NCI-H2107 treated with DMSO at 0.1 percent for 48 hours (cell line): ENCODE data around the gene IRF8.

Experiments used
- DNase-seq: peaks from one replicate; lab custom pipeline; 2025; ENCODE audit not compliant: unreplicated experiment; lab: John Stamatoyannopoulos, UW

The IRF8 gene

DNA sequence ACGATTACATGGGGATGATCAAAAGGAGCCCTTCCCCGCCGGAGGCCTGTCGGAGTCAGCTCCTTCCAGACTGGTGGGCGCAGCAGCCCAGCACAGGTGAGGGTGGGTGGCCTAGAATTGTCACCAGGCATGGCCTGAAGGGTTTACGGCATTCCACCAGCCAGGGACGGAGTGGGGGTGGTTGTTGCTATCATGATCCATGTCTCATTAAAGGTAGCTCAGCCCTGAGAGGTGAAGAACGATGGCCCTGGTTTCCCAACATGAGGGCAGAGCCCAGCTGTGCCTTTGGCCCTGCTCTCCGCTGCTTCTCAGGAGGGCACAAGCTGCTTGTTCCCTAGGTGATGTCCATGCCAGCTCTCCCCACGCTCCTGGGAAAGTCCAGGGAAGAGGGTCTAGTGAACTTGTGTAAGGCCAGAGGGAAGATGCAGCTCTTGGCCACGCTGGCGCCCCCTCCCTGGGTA, 14.2 kb downstream of the IRF8 start:
- DNase-seq, result no peak

DNA sequence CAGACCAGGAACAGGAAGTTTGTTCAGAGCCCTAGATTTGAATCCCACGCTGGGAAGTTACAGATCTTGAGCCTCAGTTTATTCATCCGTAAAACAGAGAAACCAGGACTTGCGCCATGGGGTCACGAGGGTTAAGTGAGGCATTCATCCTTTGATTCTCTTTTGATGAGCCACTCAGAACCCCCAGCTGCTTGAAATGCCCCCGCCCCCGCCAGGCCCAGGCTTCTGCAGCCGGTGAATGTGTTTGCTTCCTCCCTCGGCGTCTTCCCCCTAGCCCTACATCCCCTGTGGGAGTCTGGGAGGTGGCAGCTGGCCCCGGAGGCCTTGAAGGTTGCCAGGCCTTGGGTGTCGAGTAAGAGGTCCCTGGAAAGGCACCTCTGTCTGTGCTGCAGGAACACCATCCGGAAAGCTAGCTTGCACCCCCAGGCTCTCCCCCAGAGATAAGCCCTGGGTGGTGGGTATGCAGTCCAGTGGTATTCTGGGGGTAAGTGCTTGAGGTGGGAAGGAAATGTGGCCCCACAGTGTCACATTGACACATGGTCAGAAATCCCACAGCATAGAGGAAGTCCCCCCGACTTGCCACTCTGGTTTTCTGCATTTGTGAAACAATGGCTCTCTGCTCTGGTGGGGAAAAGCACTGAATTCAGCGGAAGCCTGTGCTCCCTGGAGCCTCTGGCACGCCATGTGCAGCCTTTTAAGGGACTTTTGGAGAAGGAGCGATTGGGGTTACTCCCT, 14.9 kb downstream of the IRF8 start:
- no peak for DNase-seq

DNA sequence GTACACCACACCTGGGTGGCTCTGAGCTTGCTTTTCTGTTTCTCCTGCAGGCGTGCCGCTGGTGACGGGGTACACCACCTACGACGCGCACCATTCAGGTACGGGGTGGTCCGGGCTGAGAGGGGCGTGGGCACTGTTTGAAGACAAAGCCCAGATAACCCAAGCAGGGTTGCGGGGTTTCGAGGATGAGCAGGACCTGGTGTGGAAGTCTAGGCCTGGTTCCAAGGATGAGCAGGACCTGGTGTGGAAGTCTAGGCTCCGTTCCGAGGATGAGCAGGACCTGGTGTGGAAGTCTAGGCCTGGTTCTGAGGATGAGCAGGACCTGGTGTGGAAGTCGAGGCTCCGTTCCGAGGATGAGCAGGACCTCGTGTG, 15.4 kb downstream of the IRF8 start:
- no peak for DNase-seq

DNA sequence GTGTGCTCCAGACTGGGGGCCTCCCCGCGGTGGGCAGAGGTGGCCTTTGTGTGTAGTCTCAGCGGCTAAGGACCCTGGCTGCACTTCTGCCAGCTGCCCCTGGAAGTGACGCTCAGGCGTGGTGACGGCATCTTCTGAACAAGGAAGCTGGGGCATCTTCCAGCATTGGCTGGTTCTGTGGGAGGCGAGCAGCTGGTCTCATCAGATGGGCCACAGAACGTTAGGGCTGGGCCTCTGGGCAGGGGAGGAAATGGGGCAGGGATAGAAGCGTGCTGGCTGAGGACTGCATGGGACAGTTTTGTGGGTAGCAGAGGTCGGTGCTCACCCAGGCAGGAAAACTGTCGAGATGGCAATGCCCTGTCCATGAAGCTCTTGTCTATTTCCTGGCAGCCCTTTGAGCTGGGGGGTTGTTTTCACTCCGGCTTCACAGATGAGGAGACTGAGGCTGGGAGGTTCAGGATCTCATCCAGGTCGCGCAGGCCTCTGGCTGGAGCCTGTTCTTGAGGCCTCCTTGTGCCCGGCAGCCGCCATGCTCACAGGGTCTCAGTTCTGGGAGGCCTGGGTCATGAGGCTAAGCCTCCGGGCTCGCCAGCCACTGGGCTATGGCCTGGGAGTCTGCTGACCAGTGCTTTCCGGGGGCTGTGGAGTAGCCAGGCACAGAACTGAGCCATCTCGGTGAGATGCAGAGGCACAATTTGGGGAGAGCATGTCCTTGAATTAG, 16.3 kb downstream of the IRF8 start:
- DNase-seq, result no peak

DNA sequence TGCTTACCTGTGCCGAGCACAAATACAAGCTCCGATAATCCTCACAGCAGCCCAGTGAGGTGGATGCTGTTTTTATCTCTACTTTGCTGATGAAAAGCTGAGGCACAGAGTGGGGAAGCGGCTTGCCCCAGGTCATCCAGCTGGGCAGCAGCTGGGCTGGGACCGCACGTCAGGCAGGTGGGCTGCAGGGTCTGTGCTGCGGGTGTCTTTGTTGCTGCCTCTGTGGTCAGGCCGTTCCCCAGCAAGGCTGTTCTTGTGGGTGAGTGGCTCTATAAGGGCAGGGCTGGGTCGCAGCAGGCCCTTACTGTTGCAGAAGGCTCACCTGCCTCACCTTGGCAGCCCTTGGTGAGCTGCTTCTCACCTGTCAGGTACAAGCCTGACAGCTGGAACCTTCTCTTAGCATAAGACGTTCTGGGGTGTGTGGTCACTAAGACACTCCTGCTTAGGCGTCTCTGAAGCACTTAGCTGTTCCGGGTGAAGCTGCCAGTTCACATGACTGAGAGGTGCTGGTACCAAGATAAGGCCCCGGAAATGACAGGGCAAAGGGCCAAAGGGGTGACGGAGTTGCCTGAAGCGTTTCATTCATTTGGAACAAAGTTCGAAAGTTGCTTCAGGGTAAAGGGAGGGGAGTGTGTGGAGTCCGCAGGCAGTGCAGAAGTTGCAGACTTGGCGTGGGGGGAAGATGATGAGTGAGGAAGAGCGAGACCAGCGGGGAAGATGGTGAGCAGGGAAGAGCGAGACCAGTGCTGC, 17.4 kb downstream of the IRF8 start:
- DNase-seq, result no peak

DNA sequence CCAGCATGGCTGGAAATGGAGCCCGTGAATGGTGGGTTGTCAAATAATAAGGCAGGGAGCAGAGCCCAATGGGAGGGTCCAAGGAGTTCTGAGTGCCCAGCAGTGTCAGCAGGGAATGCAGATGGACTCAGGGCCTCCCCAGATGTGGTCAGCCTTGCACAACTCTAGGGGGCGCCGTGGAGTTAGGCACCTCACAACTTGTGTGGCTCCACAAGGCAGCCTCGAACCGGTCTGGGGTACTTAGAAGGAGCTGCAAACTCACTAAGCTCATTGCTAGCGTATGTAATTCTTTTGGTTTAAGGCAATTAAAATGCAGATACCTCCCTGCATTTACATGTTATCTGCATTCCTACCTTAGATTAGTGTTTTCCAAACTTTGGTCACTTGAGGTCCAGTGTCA, 18.1 kb downstream of the IRF8 start:
- DNase-seq, result no peak

DNA sequence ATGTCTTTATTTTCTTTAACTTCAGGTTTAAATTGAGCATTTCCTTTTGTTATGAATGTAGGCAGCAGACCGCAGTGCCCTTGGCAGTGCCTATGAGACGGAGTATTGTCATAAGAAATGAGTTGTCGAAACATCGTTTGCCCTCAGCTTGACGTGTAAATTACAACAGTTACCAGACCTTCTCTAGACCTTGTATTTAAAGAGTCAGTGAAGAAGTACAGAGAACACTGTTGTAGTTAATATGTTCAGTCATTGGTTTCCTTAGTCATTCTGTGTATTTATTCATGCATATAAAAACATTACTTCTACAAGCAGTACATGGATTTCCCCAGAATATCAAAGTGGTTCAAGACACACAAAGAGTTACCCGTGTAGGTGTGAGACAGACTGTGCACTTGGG, 19.0 kb downstream of the IRF8 start:
- no peak for DNase-seq

DNA sequence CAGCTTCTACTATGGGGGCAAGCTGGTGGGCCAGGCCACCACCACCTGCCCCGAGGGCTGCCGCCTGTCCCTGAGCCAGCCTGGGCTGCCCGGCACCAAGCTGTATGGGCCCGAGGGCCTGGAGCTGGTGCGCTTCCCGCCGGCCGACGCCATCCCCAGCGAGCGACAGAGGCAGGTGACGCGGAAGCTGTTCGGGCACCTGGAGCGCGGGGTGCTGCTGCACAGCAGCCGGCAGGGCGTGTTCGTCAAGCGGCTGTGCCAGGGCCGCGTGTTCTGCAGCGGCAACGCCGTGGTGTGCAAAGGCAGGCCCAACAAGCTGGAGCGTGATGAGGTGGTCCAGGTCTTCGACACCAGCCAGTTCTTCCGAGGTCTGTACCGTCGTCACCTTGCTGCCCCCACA, 19.5 kb downstream of the IRF8 start:
- DNase-seq, result no peak

DNA sequence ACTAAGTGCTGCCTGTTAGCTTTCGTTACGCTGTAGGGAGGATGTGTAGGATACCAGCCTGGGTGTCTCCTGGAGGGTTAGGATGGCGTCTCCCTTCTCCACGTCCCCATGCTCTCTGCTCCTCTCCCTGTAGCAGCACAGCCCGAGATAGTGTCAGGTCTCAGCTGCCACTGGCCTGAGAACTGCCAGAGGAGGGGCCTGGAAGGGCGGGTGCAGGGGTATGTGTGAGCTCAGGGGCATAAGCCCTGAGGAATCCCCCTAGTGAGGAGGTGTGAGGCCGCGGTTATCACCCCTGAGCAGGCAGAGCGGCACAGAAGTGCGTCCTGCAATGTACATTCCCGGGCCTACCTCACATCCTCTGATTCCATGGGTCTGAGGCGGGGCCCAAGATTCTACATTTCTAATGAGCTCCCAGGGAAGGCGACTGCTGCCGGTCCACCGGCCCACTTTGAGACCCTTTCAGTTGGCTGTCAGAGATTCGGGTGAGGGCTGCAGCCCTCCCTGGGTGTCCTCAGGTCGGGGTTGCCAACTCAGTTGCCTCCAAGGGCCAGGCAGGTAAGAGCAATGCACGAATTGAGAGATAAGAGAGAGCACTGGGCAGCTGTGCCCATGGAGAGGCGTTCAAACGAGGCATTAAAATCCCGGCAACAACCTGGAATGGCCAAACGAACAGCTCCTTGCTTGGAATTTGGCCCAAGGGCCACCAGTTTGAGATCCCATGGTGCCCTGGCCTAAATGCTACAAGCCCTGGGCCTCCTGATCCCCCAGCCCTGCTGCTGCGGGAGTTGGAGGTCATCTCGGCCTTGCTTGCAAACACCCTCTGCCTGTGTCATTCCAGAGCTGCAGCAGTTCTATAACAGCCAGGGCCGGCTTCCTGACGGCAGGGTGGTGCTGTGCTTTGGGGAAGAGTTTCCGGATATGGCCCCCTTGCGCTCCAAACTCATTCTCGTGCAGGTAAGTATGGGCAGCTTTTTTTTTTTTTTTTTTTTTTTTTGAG, 20.6 kb downstream of the IRF8 start:
- DNase-seq, result no peak

DNA sequence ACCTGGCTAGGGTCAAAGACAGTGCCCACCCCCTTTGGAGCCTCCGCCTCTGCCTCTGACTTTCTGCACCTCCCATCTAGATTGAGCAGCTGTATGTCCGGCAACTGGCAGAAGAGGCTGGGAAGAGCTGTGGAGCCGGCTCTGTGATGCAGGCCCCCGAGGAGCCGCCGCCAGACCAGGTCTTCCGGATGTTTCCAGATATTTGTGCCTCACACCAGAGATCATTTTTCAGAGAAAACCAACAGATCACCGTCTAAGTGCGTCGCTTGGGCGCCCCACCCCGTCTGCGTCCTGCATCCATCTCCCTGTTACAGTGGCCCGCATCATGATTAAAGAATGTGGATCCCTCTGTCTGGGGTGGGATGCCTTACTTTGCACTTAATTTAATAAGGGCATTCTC, 22.1 kb downstream of the IRF8 start:
- no peak for DNase-seq

DNA sequence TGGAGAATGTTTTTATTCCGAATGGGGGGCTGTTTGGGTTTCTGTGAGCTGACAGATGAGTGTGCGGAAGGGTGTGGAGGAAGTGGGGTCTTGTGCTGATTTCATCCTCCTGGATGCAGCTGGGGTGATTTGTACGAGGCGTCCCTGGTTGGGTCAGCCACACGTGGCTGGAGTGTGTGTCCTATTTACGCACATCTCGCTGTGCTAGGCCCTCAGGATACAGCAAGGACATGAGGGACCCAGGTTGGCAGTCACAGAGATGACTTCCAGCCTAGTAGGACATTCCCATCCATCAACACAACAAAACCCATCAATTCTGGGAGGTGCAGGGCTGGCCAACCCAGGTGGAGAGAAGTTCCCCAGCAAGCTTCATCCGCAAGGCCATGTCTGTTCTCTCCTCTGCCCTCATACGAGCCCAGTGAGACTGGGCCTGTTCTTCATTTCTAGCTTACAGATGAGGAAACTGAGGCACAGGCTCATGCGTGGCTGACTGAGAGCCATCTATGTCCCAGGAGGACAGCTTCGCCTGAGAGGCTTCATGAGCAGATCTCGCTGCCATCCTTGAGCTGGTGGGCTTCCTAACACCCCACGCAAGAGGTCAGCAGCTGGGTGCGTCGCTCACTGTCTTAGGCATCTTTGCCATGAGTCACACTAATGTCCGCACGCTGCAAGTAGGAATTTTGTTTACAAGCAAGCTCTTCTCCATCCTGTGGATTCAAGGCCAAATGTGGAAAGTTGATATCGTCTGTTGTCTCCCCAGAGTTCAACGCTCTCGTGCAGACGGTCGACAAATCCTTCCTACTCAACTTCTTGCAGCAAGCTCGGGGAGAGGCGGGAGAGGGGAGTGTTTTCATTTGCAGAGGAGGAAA, 24.4 kb downstream of the IRF8 start:
- DNase-seq, result no peak

DNA sequence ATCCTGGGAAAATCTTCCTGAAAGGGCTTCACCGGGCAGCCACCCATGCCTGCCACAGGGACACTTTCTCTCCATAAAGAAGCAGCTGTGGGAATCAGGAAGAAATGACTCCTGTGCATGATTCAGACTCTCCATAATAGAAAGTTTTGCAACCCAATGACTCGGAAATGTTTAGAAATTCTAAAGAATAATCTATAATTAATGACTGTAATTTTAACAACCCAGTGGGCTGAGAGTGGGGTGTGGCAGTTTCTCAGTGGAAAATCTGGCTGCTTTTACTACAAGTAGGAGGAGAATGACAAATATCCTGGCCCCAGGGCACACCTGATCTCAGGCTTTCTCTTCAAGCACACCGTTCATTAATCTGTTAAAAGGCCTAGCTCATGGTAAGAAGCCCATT, 25.7 kb downstream of the IRF8 start:
- DNase-seq, result no peak

DNA sequence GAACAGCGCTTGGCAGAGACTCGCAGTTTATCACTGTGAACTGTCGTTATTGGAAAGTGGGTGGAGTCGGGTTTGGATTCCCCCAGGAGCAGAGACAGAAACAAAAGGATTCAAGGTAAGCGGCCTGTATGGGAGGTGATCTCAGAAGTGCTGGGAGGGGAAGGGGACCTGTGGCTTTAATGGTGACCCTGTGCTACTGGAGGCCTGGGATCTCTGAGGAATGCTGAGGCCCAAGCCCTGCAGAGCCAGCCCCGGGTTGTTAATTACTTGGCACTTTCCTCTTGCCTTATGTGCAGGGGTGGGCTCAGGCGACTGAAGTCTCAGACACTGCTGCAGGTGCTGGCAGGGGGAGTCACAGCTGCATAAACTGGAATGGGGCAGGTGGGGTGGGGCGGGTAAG, 27.4 kb downstream of the IRF8 start:
- DNase-seq, result no peak

DNA sequence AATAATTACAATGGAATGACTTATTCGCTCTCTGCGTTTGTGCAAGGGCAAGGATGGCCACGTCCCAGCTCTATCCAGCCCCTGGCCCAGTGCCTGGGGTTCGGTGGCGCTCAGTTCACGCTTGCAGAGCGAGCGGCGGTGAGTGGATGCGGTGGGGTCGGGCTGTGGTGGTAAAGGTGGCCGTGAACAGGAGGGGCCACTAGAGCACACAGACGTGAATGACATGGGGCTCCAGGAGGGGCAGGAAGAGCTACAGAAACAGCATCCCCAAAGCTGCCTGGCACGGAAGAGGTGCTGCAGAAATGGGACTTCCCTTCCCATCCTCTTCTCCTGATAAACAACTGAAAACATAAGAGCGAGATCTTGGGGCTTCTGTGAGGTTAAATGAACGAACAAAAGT, 28.4 kb downstream of the IRF8 start:
- no peak for DNase-seq

DNA sequence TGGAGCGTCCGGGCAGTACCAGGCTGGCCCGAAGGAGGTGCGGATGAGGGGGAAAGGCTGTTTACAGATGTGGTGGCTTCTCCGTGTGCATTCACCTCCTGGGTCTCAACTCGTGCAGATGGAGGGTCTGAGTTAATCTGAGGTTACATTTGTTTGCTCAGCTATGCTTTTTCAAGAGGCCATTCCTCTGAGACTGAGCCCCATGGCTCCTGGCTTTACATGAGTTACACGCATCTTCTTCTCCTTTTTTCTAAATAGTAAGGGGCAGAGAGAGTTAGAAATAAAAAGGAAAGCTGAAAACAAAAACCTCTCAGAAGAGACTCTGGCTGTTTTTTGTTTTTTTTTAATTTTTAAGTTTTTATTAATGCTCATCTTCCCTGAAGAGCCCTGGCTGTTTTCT, 29.0 kb downstream of the IRF8 start:
- no peak for DNase-seq

DNA sequence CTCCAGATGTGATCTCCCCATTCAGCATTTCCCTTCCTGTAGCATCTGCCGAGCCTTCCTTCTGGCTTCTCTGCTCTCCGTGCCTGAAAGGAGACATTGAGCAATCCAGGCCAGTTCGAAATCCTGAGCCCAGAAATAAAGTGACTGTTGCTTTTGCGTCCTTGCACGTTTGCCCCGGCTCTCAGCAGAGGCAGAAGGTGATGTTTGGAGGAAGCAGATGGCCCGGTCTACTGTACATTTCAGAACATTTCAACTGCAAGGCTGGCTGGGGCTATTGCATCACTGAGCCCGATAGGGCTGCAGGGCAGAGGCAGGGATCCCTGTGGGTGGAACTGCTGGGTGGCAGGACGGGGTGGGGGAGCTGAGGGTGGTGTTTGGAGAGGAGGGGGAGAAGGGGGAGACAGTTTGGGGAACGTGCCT, 29.4 kb downstream of the IRF8 start:
- DNase-seq, result no peak

DNA sequence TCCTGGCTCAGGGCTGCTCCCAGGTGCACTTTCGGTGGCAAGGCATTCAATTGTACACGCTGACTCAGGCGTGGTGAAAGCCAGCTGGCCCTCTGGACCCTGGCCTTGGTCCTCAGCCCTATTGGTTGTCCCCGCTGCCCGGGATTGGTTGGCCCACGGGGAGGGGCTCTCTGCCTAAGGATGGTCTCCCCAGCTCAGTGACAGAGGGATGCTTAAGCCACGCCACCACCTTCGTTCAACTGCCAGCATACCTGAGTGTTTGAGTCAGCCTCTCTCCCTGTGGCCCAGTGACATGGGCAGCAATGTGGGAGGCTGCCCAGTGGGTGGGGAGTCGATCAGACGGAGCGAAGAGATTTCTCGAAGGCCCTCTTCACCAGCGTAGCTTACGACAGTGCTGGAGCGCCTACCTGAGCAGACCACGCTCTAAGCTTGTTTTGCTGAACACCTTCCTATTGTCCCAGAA, 30.3 kb downstream of the IRF8 start:
- no peak for DNase-seq

DNA sequence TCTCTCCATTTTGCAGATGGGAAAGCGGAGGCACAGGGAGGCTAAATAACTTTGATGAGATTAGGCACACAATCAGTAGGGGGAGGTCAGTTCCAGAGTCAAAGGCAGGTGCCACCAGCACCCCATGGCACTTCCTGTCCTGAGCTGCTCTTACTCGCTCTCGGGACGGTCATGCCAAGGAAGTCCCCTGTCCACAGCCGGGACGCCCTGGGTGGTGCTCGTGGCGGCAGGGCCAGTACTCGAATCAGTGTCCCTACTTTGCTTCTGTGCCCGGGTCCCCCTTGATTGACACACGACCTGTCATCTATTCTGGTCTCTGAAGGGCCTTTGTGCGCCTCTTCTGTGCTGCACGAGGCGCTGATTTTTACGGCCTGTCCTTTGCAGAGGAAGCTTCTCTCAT, 31.3 kb downstream of the IRF8 start:
- DNase-seq, result no peak

DNA sequence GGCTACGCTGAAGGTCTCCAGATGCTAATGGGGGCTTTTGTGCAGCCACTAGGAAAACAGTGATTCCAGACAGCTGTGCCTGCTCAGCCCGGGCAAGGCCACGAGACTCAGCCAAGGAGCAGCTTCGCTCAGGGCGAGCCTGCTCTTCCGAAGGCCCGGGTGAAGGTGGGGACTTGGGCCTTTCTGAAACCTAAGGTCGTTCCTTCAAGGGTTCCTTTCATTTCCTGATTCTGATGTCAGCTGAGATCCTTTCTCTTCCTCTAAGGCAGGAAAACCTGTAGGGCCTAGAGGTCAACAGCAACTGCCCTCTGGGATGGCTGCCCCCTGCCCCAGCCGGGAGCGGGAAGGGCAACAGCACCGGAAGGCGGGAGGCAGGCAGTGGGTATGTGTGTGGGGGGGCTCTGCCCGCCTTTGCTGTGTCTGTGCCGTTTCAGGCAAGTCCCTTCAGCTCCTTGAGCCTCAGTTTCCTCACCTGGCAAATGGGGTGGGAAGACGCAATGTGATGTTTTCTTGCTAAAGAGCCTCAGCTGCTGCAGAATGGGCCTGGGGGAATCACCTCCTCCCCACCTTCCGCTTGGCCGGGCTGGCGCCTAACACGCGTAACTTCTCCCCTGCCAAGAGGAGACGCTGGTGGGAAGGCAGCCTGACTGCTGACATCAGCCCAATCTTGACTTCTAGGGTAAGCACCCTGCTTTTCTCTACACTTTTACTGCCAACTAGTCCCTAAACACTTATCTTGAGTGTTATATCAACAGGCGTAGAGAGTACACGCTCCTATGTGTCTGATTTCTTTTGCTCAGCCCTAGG, 32.8 kb downstream of the IRF8 start:
- DNase-seq, result no peak
